Calu3 (cell line): Measurements from ENCODE around the gene TK2. TPM values are rescaled to one million over a fixed set of nuclear protein-coding genes. Genes with fewer than 3 reads are reported as not detected.

Experiments used
- BruUV-seq: library from RNA; stranded (reverse); fragments of 400-500 nt; replicated peaks from 2 replicates; lab custom pipeline; 2021; lab: Mats Ljungman, UMichigan
- CTCF ChIA-PET: fragments of 300-600 bp; sonication (Branson Sonifier 250); formaldehyde crosslinking; loops from one replicate; lab custom pipeline; 2022; ENCODE audit warnings: antibody characterized with exemption; lab: Charles Lee
- DNase-seq: peaks from one replicate; pipeline ENCODE4 v3.0.0; 2022
- H3K27ac Mint-ChIP-seq: one replicate; pipeline ENCODE4 v1.8.0; 2022; ENCODE audit warnings: mixed read lengths; ENCODE audit not compliant: unreplicated experiment
- H3K27me3 Mint-ChIP-seq: one replicate; pipeline ENCODE4 v1.8.0; 2022; ENCODE audit warnings: mixed read lengths; ENCODE audit not compliant: unreplicated experiment
- H3K36me3 Mint-ChIP-seq: one replicate; pipeline ENCODE4 v1.8.0; 2022; ENCODE audit warnings: mild to moderate bottlenecking, moderate library complexity, mixed read lengths; ENCODE audit not compliant: insufficient read depth, unreplicated experiment
- H3K4me1 Mint-ChIP-seq: one replicate; pipeline ENCODE4 v1.8.0; 2022; ENCODE audit warnings: mild to moderate bottlenecking, low read depth, mixed read lengths; ENCODE audit not compliant: unreplicated experiment
- H3K4me3 Mint-ChIP-seq: one replicate; pipeline ENCODE4 v1.8.0; 2022; ENCODE audit warnings: mild to moderate bottlenecking, low read depth, moderate library complexity, mixed read lengths; ENCODE audit not compliant: unreplicated experiment
- H3K9me3 Mint-ChIP-seq: one replicate; pipeline ENCODE4 v1.8.0; 2022; ENCODE audit warnings: low read depth, mixed read lengths; ENCODE audit not compliant: unreplicated experiment
- intact Hi-C: fragments of 100-400 bp; cut with micrococcal nuclease; formaldehyde crosslinking; loops from one replicate; pipeline ENCODE4 v1.10.0; 2022; ENCODE audit not compliant: unreplicated experiment
- total RNA-seq: library from RNA; stranded (reverse); gene quantifications from 2 replicates; pipeline ENCODE4 v1.2.3, GENCODE V29; 2022
- TF ChIP-seq, protein P1 (sequence below): fragments of 200-600 bp; IDR thresholded peaks from one replicate; pipeline ENCODE4 v1.8.0; 2022; ENCODE audit warnings: antibody characterized with exemption; ENCODE audit not compliant: unreplicated experiment

Gene TK2
- total RNA-seq, 1 experiment from 2014 or later: 53.2 TPM

DNA sequence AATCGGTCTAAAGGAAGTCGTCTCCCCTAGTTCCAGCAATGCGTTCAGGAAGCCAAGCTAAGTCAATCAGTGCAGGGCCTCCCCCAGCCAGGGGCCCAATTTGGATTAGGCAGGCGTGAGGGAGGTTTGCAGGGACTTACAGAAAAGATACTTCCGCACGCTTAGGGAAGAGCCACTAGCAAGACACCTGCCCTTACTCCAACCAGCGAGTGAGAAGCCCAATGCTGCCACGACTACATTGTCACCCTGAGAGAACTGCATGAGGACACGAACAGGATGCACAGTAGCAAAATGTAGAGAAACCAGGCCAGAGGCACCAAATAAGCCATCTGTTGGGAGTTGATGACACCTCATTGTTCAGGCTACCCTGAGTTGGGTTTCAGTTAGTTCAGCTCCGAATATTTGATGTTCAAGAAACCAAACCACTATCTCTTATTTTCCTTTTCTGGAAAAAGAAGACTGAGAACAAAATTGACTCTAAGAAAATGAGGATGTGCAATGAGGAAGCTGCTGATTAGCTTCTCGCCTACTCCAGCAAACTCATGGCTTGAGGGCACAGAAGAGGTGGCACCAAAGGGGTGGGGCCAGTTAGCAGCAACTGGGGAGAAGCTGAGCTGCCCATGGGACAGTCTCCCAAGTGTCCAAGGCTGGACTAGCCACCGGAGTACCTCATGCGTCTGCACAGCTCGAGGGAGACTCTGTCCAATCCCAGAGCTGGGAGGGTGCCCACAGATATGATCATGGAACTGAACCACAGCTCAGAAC, 29.3 kb downstream of the TK2 start:
- peak overlapping the region; percentile 26 for H3K4me3 Mint-ChIP-seq
- peak overlapping the region; percentile 96 for H3K27ac Mint-ChIP-seq
- peaks cover 62% of the 10 kb centered on the region for H3K36me3 Mint-ChIP-seq
- no TSS peak for BruUV-seq
- CTCF ChIA-PET: interaction anchor here (1.7 to 3.9 kb wide), 3 partner anchors 12 to 31 kb away, joined by 6 to 21 read pairs (median 20); partner anchors contain the start of gene CKLF
- TF ChIP-seq, protein P1, sequence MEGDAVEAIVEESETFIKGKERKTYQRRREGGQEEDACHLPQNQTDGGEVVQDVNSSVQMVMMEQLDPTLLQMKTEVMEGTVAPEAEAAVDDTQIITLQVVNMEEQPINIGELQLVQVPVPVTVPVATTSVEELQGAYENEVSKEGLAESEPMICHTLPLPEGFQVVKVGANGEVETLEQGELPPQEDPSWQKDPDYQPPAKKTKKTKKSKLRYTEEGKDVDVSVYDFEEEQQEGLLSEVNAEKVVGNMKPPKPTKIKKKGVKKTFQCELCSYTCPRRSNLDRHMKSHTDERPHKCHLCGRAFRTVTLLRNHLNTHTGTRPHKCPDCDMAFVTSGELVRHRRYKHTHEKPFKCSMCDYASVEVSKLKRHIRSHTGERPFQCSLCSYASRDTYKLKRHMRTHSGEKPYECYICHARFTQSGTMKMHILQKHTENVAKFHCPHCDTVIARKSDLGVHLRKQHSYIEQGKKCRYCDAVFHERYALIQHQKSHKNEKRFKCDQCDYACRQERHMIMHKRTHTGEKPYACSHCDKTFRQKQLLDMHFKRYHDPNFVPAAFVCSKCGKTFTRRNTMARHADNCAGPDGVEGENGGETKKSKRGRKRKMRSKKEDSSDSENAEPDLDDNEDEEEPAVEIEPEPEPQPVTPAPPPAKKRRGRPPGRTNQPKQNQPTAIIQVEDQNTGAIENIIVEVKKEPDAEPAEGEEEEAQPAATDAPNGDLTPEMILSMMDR: no peak
- peaks cover 59% of the 10 kb centered on the region for H3K4me1 Mint-ChIP-seq
- intact Hi-C loops: no loop called here
- no peak for DNase-seq
- no peaks in the 10 kb centered on the region for H3K27me3 Mint-ChIP-seq
- H3K9me3 Mint-ChIP-seq: no peaks in the 10 kb centered on the region

DNA sequence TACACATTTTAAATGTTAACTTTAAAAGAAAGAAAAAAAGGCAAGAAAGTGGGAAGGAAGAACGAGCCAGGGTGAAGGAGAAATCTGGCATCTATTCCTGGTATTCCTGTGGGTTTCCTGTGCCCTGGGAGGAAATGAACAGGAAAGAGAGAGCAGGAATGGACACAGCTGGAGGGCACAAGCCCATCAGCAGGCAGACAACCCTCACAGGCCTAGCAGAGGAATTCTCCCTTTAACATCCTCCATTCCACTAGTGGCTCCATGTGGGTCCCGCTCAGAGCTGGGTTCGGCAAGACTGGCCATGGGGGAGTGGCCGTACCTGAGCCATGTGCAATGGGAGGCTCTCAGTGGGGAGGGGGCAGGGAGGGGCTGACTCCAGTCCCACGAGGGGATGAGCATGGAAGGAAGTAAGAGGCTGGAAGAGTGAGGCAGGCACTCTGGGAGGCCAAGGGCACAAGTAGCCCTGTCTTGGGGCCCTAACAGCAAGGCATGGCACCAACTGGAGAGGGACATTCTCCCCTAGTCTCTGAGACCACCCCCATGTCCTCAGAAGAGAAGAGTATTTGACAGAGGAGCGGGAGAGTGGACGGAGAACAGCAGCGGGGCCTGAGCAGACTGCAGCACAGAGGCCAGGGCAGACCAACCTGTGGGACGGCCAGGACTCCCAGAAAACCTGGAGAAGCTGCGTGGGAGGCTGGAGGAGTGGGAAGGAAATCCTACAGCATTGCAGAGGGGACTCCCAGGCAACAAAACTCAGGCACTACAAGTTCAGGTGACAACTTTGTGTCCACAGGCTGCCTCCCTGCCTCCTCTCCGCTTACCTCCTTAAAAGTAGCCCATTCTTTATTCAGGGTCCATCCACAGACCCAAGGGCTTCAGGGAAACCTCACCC, 30.2 kb downstream of the TK2 start:
- Mint-ChIP-seq H3K4me3 (no peak overlapping the region), H3K36me3 (peaks cover 71% of the 10 kb centered on the region), H3K27ac (peak overlapping the region; percentile 96), H3K9me3 (no peaks in the 10 kb centered on the region), H3K4me1 (peaks cover 68% of the 10 kb centered on the region), H3K27me3 (no peaks in the 10 kb centered on the region)
- CTCF ChIA-PET: no interaction called here
- TF ChIP-seq, protein P1: no peak
- intact Hi-C loops: no loop called here
- DNase-seq: no peak
- BruUV-seq: no TSS peak

DNA sequence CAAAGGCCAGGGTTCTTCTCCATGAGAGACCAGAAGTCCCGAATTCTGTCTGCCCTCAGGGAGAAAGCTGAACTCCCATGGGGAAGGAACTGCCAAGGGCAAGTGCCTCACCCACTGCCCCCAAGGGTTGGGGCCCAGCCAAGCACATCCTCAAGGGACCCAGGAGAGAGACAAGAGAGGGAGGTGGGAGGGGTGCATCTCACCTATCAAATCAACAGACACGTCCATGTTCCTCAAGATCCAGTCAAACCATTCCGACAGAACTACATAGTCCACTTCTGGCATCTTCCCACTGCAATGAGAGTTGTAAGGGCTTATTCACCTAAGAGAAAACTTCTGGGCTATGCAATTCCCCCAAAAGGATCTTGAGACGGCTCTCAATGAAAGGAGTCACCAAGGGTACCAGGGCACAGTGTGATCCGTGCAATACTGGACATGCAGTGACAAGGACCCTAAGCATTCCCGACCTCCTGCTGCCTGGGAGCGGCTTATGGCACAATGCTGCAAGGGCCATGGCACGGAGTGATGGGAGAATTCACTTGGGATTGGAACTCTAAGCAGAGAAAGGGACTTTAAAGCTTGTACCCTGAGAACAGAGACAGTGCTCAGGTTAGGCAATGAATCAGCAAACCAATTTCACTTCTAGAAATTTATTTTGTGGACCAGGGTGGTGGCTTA, 32.2 kb downstream of the TK2 start:
- Mint-ChIP-seq H3K9me3 (no peaks in the 10 kb centered on the region), H3K36me3 (peaks cover 70% of the 10 kb centered on the region), H3K4me1 (peaks cover 82% of the 10 kb centered on the region), H3K4me3 (peak overlapping the region; percentile 60), H3K27me3 (no peaks in the 10 kb centered on the region), H3K27ac (peak overlapping the region; percentile 99)
- DNase-seq: no peak
- CTCF ChIA-PET: interaction anchor here (0.9 kb wide), 1 partner anchor 9 kb away, joined by 5 read pairs; no protein-coding TSS in a partner anchor
- TF ChIP-seq, protein P1: no peak
- no TSS peak for BruUV-seq
- intact Hi-C loops: loop anchor here (2.0 kb wide), 1 partner anchor 35 kb away; the partner anchor contains the start of gene CKLF
